Astrocyte of the cerebellum (primary cell): ENCODE data around the gene PTPN14.

Source experiments
- DNase-seq: peaks from one replicate; pipeline ENCODE4 v3.0.0-alpha.2; 2011; ENCODE audit warnings: low read depth
- H3K4me3 ChIP-seq: 2 replicates; pipeline ENCODE4 v1.5.1; 2011; ENCODE audit warnings: mild to moderate bottlenecking, low read depth, low read length, moderate library complexity
- CTCF ChIP-seq: IDR thresholded peaks from 2 replicates; pipeline ENCODE4 v1.5.1; 2012; ENCODE audit warnings: low read length, low read depth, moderate library complexity, mild to moderate bottlenecking; ENCODE audit errors: missing control alignments
- in situ Hi-C: cut with HindIII; loops from 2 replicates; pipeline ENCODE4 v1.10.0; 2017; ENCODE audit warnings: low sequenced_read_pairs

PTPN14 gene

GRCh38 chr1:214472364-214472763 is 79.0 kb downstream of the PTPN14 start:
- H3K4me3 ChIP-seq = no peak overlapping the region
- in situ Hi-C loops = no loop called here
- DNase-seq = no peak
- TF ChIP-seq CTCF = no peak

DNA sequence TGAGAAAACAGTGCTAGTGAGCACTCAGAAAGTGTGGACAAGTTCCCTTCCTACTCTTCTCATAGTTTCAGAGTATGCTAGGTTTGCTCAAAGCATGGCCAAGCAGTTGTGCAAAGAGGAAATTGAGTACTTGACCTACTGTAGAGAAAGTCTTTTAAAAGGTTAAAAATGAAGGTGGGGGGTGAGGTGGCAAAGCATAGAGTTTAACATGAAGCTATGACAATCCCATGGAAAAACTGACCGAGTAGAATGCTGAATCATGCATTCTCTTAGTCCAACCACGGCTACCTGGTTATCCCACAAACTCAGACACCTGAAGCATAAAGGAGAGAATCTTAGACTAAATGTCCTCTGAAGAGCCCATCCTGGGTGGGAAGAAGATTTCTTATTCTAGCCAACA is 79.9 kb downstream of the PTPN14 start:
- DNase-seq = no peak
- no peak overlapping the region for H3K4me3 ChIP-seq
- TF ChIP-seq CTCF = no peak
- in situ Hi-C loops = no loop called here

DNA sequence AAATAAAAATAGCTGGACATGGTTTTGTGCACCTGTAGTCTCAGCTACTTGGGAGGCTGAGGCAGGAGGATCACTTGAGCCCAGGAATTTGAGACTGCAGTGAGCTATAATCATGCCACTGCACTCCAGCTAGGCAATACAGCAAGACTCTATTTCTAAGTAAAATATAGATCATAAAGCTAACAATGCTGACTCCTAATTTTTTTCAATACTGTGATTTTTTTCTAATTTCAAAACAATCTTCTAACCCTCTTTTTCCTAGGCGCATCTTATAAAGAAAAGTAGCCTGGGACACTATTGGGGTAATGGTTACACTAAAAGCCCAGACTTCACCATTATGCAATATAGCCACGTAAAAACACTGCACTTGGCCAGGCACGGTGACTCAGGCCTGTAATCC is 81.3 kb downstream of the PTPN14 start:
- DNase-seq = no peak
- no peak for TF ChIP-seq CTCF
- H3K4me3 ChIP-seq = no peak overlapping the region
- in situ Hi-C loops = no loop called here

DNA sequence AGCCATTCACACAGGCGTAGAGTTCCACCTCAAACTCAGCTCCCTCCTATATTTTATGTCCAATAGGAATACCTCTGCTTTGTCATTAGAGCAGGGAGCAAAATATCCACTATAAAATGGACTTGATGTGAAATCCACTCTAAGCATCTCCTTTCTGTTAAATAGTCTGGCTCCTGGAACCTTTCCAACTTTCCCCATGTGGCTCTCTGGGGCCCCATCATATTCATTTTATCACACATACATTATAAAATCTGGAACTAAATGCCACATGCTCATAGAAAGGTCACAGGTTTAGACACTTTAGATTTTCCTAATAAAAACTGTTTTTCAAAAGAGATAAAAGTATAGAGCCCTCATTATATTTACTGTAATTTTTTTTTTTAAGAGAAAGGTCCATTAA is 82.1 kb downstream of the PTPN14 start:
- TF ChIP-seq CTCF = no peak
- no peak overlapping the region for H3K4me3 ChIP-seq
- in situ Hi-C loops = no loop called here
- DNase-seq = no peak

DNA sequence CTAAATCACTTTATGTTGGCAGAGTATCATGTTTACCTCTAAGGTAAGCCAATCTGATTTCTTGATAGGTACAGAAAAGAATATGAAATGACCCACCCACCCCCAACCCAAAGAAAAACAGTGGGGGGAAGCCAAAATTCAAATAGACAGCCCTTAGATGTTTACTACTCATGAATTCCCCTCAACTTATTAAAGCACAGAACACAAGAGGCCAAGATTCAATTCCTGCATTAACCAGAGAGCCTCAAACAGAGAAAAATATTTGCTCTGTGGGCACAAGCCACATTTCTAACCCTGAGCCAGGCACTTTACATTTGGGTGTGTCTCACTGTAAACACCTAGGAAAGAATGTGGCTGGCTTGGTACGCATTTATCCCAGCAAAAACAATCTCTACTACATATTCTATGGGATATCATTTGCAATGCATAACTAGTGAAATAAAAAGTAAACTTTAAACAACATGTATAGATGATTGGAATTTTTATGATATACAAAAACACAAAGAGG is 84.3 kb downstream of the PTPN14 start:
- in situ Hi-C loops = no loop called here
- TF ChIP-seq CTCF = no peak
- DNase-seq = no peak
- H3K4me3 ChIP-seq = no peak overlapping the region

DNA sequence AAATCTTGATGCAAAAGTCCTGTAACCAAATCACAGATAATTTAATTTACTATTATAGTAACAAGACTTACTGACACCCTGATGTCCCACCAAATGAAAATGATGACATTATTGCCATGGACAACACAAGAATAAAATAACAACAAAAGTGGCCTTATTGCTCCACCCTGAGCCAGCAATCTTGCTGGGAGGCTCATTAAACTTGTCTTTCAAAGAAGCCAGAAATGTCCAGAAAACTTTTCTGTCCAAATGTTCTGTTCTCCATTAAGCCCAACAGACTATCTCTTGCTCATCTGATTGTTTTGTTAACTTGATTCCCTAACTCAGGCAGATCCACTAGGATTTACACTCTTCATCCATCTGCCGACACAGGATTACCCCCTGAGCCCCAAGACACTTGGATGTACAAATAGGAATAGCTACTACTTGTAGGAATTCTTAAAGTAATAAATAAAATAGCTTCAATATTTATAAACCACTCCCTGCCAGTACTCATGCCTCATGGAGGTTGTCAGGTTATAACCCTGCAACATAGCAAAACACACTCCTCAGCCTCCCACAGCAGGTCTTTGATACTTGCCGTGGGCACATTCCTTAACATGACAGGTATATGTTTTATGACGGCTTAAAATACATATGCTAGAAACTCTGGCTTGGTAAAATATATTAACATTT is 84.9 kb downstream of the PTPN14 start:
- TF ChIP-seq CTCF = no peak
- no peak overlapping the region for H3K4me3 ChIP-seq
- in situ Hi-C loops = no loop called here
- no peak for DNase-seq
